ENCODE measurements around the gene HS2ST1.
A peak's percentile ranks its signal among the peaks of the same experiment; 100 is the strongest.

HS2ST1 gene

DNA sequence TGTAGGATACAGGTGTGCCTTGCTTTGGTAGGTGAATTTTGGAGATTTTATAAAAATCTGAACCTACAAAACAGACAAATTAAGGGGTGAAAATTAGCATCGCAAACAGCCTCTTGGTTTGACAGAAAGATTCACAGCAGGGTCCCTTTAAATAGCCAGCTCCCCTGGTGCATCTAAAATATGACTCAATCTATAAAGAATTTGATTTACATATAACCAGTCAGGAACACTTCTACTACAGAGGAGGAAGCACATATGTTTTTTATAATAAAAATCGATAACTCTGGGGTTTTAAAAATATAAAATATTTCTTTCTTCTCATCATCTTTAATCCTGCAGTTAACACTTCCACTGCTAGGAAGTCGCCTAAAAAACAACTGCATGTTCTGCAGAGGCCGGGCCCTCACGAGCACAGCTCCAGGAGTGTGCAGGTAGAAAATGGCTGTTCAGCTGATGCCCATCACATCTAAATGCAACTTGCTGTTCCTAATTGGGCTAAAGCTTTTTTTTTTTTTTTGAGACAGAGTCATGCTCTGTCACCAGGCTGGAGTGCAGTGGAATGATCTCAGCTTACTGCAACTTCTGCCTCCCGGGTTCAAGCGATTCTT lies 203.4 kb downstream of the HS2ST1 start:
- DNase-seq: no peak

DNA sequence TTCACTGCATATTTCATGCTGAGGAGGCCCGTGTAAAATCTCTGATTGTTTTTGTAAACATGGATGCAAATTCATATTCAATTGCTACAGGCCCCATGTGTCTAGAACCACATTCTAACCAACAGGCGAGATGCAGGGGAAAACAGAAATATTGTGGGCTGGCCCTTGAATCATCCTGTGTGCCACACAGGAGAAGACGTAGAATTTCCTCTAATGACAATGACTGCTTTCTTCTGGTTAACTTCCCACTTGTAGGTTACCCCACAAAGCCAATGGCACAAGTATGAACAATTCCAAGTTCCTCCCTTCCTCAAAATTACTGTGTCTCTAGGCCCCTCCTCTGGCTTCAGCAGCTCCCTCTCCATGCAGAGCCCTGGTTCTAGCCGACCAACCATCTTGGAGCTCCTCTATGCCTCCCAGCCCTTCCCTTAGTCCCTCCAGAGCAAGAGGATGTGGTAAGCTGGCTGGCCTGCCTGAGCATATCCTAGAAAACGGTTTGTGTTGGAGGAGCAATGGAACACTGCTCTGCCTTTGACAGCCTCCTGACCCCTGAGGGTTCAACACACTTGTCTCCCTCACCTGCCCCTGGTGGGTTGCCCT lies 205.2 kb downstream of the HS2ST1 start:
- DNase-seq: no peak

DNA sequence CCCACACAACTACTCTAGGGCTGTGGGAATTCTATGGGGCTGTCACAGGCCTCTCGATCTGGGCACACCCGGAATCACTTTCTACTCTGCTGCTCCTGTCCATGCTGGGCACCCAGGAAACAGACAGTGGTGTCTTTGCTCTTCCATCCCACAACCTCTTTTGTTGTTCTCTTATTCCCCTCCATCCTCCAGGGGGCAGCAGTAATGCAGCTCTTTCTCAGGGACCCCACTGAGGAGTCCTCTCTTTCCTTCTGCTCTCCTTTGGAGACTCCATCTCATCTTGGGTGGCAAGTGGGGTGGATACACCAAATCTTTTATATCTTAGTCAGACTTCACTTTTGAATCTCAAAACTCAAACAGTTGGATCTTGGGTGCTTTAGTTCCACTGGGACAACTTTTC lies 206.3 kb downstream of the HS2ST1 start:
- no peak for DNase-seq

DNA sequence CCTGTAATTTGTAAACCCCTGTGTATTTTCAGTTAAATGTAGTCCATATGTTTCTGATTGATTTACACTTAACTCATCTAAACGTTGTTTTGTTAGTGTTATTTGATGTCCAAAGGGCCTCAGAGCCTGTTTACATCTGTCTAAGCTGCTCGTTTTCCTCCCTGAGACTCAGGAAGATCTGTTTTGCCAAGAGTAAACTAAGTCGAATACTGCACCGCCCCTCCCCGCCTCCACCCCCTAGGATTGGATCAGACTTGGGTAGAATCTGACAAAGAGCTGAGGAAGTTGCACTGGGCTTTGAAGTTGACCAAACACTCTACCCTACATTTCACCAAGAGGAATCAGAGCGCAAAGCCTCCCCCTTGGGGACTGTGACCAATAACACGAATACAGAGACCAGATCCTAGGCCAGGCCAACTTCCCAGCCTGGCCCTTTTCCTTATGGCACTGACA lies 207.3 kb downstream of the HS2ST1 start:
- no peak for DNase-seq

DNA sequence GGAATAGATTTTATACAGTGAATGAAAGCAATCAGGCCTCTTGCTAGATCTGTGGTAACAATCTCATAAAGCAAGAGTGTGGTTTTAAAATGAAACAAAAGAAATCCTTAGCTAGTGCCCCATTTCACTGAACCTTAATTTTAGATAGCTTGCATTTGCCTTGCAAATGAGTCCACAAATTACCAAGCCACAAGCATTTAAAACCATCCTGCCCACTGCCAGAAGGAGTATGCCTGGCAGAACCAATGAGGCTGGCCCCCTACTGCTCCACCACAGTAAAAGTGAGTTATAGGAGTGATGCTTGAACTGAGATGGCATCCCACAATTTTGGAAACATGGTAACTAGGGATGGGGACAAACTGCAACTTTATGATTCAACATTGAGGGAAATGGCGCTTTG lies 207.8 kb downstream of the HS2ST1 start:
- DNase-seq: no peak

DNA sequence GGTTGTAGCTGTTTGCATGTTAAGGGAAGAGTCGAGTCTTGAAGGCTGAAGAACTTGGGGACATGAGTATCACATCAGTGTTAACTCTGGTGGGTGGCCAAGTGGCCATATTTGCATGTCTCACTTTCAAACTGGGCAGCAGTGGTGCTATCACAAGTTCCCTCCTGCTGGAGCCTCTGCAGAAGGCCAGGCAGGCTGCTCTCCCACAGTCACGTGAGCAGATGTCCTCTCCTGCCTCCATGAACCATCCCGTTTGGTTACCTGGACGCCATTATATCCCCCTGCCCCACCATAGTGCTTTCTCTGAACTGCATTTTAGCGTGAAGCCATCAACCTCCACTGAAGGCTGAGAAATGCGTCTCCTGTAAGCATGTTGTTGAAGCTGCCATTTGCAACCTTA lies 209.2 kb downstream of the HS2ST1 start:
- DNase-seq: no peak

DNA sequence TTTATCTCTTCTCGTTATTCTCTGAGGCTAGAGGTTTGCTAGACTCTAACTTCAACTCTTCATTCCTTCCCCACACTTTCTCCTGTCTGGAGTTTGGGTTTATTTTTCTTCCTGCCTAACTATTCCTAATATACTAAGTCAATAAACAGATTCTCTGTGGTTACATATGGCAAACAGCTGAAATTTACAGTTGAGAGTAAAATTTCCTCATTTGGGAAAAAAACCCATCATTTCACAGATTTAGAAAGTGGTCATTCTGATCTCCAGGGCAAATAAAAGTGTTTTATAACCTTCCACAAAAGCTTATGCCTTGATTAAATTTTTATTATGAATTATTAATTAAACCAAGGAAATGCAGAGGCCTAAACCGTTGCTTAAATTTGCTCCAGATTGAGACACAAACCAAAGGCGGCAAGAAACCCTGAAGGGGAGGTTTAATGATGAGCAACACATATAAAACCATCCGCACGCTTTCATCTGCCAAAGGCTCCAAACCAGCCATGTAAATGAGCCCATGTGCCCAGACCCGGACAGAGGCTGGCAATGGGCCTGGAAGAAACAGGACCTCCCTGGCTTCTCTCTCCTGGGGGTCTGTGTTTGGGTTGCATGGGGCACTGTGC lies 212.6 kb downstream of the HS2ST1 start:
- no peak for DNase-seq

DNA sequence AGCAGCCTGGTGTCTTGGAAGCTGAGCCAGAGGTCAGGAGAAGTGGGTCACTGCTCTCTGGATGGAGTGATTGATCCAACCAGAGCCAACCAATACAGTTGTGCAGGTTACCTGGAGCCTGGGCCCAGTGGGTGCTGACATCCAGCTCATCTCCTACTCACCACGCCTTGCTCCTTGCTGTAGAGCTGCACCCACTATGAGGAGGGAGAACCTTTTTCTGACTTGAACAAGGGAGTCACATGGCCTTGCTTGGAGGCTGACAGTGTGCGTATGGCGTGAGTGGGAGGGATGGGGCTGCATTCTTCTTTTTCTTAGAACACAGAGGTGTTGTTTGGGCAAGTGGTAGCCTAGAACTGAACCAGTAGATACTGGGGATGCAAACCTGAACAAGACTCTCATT lies 213.1 kb downstream of the HS2ST1 start:
- no peak for DNase-seq

DNA sequence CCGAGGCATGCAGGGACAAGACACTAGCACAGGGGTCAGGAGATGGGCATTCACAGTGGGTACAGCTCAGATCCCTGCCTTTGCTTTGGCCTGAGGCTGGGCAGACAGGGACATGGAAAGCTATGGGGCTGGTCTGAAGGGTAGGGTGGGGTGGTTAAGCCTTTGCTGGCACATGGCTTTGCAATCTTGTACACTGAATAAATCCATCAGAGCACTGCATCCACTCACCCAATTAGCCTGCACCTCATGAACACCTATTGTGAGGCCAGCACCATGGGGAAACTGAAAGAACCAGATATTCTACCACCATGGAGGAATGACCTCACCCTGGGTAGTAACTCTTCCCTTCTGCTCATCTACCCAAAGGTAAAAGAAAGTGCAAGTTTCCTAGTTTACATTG lies 214.6 kb downstream of the HS2ST1 start:
- no peak for DNase-seq

DNA sequence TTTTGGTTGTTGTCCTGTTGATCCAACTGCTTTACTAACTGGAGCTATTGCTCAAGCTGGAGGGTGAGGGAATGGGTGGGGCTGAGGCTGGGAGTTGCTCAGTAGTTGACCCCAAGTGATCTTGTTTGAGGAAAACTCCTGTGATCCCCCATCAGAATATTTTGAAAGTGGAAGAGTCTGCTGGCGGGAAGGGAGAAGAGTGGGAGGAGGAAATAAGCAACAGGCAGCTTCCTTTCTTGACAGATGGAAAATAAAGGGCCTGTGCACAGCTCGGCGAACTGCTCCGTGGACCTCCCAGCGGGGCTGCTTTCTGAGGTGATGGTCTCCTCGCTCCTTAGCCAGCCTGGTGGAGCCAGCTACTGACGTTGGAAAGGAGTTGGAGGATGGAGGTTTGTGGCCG lies 215.2 kb downstream of the HS2ST1 start:
- DNase-seq: no peak

DNA sequence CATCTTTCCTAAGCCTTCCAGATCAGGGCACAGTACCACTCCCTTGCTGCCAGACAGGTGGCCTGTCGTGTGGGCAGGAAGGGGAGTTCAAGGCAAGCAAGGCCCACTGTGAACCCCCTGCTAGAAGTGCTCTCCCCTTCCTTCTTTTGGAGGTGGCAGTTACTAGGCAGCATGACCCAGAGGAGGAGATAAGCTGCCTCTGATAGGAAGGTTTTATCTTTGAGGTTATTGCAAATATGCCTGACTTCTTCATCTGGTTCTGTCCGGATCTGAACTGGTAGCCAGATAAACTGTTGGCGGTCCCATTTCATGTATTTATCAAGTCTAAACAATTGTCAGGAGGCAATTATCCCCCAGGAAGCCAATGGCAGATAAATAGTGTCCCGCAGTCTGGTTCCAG lies 216.0 kb downstream of the HS2ST1 start:
- no peak for DNase-seq

DNA sequence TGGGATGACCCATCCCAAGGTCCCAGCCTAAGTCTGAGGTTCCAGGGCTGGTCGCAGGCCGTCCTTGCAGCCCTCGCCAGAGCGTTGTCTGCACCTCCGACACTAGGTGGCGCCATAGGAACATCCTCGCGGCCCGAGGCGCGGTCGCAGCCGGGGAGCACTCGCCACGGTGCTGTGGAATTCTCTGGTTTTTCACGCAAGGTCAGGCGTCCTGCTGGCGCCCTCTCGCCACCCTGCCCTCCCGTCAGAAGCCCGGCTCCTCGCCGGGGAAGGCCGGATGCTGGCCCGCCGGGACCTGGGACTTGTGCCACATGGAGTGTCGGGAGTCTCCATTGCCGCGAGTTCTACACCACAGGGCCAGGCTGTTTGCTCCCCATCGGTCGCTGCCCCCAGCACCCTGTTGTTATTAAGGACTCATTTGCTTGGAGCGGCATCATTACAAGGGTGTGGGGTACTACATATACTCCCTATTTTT lies 217.4 kb downstream of the HS2ST1 start:
- peak; percentile 81 for DNase-seq

DNA sequence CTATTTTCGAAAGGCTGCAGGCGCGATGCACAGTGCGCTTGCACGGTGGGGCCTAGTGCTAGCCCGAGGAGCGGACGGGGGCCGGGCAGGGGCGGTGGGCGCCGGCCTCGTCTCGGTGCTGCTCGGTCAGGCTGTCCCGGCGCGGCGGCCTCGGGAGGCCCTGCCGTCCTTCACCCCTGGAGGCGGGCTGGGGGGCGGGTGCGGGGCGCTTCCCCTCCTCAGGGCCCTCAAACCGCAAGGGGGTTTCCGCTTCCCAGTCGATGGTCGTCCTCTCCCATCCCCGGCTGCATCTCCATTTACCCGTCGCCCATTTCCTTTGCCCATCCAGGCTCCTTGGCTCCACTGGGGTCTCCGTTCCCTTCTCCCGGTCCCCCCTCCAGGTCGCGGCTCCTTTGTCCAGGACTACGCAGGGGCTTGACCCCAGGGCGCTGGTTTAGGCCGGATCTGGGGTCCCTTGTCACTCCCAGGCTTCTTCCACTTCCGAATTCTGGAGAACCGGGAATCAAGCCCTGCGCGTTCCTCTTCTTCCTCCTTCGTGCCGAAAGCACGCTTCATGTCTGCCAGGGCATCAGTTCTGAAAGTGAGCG lies 217.9 kb downstream of the HS2ST1 start:
- no peak for DNase-seq

DNA sequence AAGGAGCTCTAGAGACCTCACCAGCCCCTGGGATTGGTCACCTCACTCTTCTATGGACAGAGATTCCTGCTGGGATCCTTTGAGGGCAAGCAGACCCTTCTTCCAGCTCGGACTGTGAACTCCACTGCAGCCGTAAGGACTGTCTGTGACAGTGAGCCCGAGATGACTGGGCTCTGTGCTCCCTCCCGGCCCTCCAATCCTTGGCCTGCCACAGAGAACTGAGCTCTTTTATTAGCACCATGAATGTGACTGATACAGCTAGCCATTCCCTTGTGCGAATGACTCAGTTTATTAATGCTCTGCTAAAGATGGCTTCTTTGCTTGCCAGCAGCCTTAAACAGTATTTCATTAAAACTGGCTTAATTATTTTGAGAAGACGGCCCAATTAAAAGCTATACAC lies 219.6 kb downstream of the HS2ST1 start:
- DNase-seq: no peak

DNA sequence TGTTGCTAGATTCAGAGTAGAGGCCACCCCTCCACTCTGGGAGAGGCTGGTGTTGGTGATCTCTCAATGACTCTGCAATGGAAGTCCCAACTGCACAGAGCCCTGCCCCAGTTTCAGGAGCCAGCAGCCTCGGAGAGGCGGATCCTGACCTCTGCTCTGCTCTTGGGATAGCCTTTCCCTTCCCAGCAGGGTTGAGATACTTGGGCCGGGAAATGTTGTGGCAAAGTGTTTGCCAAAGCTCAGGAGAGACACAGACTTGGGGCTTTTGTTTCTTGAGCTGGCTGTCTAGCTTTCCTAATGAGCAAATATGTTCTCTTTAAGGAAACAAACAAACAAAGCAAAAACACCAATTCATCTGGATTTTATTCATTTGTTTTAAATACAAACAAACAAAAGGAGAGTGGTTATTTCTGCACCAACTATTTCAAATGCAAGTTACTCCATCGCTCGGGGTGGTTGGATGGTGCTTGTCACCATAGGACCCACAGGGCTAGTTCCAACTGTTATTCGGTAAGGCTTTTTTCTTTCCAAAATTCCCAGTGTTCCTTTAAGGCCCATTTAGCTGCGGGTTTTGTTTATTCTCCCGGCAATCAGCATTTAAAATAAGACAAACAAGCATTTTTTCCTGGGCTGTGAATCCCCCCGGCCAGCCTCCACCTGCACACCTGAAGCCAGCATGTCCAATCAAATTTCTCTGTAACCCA lies 220.3 kb downstream of the HS2ST1 start:
- no peak for DNase-seq

DNA sequence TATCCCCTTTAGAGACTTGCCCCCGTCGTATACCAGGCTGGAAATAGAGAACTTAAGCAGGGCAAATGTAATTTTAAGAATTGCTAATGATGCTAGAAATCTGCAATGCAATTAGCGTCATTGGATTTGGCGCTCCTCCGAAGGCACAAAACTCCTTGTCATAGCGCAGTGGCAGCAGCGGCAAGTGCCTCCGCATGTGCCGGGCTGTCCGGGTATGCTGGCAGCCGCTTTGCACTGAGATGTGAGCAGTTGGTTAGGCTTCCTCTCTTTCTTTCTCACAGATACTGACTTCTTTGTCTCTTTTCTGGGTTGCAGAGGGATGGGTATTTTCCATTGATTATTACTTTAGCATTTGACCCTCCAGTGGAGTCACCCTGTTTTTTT lies 220.9 kb downstream of the HS2ST1 start:
- no peak for DNase-seq

DNA sequence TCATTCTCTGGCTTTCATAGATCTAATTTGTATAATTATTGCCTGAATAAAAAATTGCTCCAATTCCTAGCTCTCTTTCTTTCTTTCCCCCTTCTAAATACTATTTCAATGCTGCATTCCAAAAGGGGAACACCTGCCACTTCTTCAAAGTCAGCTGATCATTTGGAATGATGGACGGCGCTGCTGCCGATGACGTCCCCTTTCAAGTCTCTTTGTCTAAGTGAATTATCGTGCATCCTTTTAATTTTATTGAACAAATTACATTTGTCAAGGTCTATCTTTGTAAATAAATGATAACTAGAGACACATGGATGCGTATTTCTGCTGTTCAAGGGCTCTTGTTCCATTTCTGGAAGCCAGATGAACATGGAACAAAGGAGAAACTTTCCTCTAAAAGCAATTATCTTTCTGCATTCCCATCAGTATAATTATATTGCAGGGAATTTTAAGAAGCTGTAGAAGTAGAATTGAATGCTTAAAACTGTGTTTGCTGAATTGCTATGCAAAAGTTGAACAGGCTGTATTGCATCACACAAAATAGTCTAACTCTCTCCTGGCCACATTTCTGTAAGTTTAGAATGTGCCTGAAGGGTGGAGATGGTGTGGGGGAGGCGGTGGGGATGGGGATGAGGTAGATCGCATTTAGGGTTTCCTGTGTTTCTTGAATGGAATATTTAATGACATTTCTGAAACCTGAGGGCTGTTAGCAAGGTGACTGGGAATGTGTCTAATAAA lies 222.3 kb downstream of the HS2ST1 start:
- no peak for DNase-seq

DNA sequence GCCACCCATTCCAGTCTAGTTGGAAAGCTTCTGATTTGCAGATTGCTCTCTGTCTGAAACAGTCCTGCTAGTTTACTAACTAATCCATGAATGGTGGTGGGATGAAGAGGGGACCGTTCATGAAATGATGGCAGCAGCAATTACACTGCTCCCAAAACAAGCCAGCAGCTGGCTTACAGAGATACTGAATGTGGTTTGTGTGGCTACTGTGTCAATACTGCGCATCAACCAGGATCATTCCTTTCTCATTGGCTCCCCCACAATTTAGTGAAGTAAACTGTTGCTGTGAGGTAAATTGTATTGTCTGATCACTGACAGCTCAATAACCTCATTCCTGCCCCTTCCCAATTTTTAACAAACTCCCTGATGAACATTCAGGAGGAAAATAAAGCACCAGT lies 222.9 kb downstream of the HS2ST1 start:
- no peak for DNase-seq

DNA sequence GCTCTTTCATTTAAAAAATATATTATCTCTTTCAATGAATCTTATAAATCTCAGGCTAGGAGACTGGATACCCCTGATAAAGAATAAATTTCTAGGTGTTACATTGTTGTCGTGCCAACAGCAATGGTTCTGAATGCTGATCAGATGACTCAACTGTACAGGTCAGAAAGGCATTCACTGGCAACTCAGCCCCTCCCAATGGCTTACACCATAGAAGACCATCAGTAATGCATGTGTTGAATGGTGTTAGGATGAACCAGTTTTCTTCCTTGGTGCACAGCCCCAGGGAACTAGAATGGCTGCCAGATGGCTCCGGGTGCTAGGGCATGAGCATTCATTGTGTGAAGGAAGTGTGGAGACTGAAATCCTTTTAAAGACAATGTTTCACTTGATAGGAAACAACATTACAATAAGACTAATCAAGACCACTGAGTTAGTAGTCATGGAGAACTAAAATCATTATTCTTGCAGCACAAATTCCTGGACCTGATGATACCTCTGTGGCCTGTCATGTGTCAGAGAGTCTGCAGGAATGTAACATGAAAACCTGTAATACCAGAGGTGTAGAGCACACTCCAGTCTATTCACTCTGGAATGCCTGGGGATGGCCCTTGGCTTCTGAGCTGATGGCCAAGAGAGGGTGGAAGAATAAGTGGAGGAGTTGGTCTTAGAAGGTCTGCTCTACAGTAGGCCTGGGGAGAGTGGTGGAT lies 226.6 kb downstream of the HS2ST1 start:
- no peak for DNase-seq

DNA sequence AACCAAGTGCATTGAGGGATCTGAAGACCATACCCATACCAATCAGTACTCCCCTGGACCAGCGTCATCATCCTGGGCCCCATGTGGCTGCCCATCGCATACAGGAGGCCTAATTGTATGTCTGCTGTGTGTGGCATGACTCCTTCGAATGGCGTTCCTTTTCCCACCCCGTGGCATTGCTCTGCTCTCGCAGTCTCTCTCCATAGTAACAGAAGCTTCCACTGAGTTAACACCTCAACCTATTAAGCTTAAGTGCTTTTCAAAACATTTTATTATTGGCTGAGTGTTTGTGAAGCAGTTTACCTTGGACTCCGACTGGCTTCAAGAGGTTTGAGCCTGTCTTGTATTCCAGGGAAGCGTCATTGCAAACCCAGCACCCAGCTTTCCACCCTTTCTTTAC lies 227.1 kb downstream of the HS2ST1 start:
- DNase-seq: no peak

DNA sequence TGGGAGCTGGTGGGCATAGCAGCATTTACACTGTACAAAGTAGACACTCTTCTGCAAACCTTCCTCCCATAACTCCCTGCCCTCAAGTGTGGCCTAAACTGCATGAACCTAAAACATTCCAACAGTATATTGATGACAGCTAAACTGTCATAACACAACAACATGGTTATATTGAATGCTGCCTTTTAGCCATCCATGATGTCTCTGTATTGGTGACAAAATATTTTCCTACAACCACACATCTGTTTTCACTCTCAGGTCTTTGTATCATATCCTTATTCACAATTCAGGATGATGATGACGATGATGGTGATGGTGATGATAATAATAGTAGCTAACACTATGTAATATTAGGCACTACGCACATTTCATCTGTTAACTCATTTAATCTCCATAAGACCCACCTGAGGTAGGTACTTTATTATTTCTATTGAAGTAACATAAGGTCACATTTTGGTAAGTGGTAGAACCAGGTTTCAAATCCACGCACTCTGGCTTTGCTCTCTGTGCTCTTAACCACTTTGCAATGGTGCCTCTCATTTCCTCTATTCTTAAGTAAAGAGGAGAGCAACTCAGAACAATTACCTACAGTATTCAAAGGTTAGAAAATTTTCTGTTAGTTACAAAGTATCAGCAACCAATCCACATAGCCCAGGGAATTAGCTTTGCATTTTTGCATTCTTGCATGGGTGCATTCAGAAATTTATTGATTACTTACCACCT lies 229.1 kb downstream of the HS2ST1 start:
- DNase-seq: no peak

All from stimulated activated CD4-positive, alpha-beta T cell treated with anti-CD3 and anti-CD28 coated beads, Interleukin-4, amount 100 ng/mL, for 24 hours (primary cell).